GM12891 (cell line): ENCODE results near the gene WBP1.
"Not testable (repeated sequence)": the region's sequence is repeated elsewhere in the genome, so short reads cannot be mapped to it uniquely, and the experiment has no call there.

Source experiments
- DNase-seq: peaks from one replicate; pipeline ENCODE4 v3.0.0; 2011; ENCODE audit warnings: low spot score; ENCODE audit not compliant: insufficient read length
- FAIRE-seq: peaks from 2 replicates; lab custom pipeline; 2011; peaks lifted over from hg19 to GRCh38; lab: Jason Lieb, UNC
- PAX5 ChIP-seq: IDR thresholded peaks from 2 replicates; pipeline ENCODE4 v1.6.1; 2011; ENCODE audit warnings: low read length, moderate library complexity, mild to moderate bottlenecking; ENCODE audit not compliant: insufficient read depth, severe bottlenecking
- POLR2A ChIP-seq: IDR thresholded peaks from 2 replicates; pipeline ENCODE4 v1.6.1; 2011; ENCODE audit warnings: low read depth, low read length, control low read depth
- POLR2AphosphoS5 ChIP-seq: IDR thresholded peaks from 2 replicates; pipeline ENCODE4 v1.6.1; 2011; ENCODE audit warnings: low read depth, low read length, control low read depth
- POU2F2 ChIP-seq: IDR thresholded peaks from 2 replicates; pipeline ENCODE4 v1.6.1; 2011; ENCODE audit warnings: low read depth, mild to moderate bottlenecking, control low read depth, low read length, moderate library complexity
- SPI1 ChIP-seq: IDR thresholded peaks from 2 replicates; pipeline ENCODE4 v1.6.1; 2011; ENCODE audit warnings: low read depth, low read length, control low read depth
- TAF1 ChIP-seq: IDR thresholded peaks from 2 replicates; pipeline ENCODE4 v1.6.1; 2011; ENCODE audit warnings: low read depth, low read length, control low read depth

The WBP1 gene

GRCh38 chr2:74481431-74481830 lies 23.2 kb downstream of the WBP1 start:
- FAIRE-seq (no peak), DNase-seq (no peak)
- TF ChIP-seq POU2F2 (no peak), POLR2AphosphoS5 (no peak), TAF1 (no peak), SPI1 (no peak), PAX5 (no peak), POLR2A (no peak)

- FAIRE-seq = no peak
- TF ChIP-seq TAF1 = no peak
- no peak for TF ChIP-seq POU2F2
- TF ChIP-seq POLR2A = no peak
- TF ChIP-seq SPI1 = no peak
- TF ChIP-seq POLR2AphosphoS5 = no peak
- TF ChIP-seq PAX5 = no peak
- DNase-seq = no peak
Observed at GRCh38 chr2:74481961-74482800, 23.9 kb downstream of the WBP1 start.

- FAIRE-seq (peak; percentile 97), DNase-seq (peak; percentile 88)
- TF ChIP-seq TAF1 (peak; percentile 93), POLR2AphosphoS5 (peak; percentile 64), SPI1 (peak; percentile 29; the same call in 1 of the 2 replicates), POU2F2 (peak; percentile 66; the same call in 1 of the 2 replicates), PAX5 (no peak), POLR2A (peak; percentile 70)
Observed at GRCh38 chr2:74482801-74483674, 24.8 kb downstream of the WBP1 start, which contains the start of the genes CCDC142 and TTC31. CCDC142 (minus strand) TSS chr2:74482998; CDS start chr2:74482837, 161 bp downstream. TTC31 (plus strand) TSS chr2:74483081; CDS start chr2:74483096, 15 bp downstream.

- DNase-seq, FAIRE-seq: not testable (repeated sequence)
Observed at GRCh38 chr2:74483675-74484164, 25.5 kb downstream of the WBP1 start.

- no peak for TF ChIP-seq PAX5
- no peak for TF ChIP-seq TAF1
- TF ChIP-seq POLR2AphosphoS5 = no peak
- TF ChIP-seq POLR2A = no peak
- TF ChIP-seq SPI1 = no peak
- TF ChIP-seq POU2F2 = no peak
- FAIRE-seq (no peak), DNase-seq (no peak)
Observed at GRCh38 chr2:74486141-74486540, 27.9 kb downstream of the WBP1 start.

- DNase-seq = no peak
- FAIRE-seq = no peak
- TF ChIP-seq POLR2AphosphoS5 (no peak), SPI1 (no peak), POU2F2 (no peak), TAF1 (no peak), PAX5 (no peak), POLR2A (no peak)
Observed at GRCh38 chr2:74488643-74489481, 30.6 kb downstream of the WBP1 start.

- no peak for FAIRE-seq
Observed at GRCh38 chr2:74489906-74490305, 31.7 kb downstream of the WBP1 start.

GRCh38 chr2:74491648-74492544 lies 33.7 kb downstream of the WBP1 start:
- TF ChIP-seq POLR2AphosphoS5 = no peak
- no peak for TF ChIP-seq PAX5
- TF ChIP-seq POU2F2 = no peak
- DNase-seq (no peak), FAIRE-seq (no peak)

More at GRCh38 chr2:74489906-74490305, 31.7 kb downstream of the WBP1 start:
- no peak for TF ChIP-seq TAF1
- DNase-seq = no peak

GRCh38 chr2:74493546-74493945 lies 35.3 kb downstream of the WBP1 start:
- no peak for FAIRE-seq
- no peak for DNase-seq
- TF ChIP-seq SPI1 = no peak
- TF ChIP-seq POLR2A = no peak
- no peak for TF ChIP-seq PAX5
